KG1 (cell line): ENCODE data around the gene TTC23.
"Not testable (repeated sequence)": the region's sequence is repeated elsewhere in the genome, so short reads cannot be mapped to it uniquely, and the experiment has no call there.

Experiments
- DNase-seq: peaks from one replicate; lab custom pipeline; 2025; lab: John Stamatoyannopoulos, UW

The TTC23 gene

GRCh38 chr15:99118801-99119546 lies 130.4 kb downstream of the TTC23 start:
- DNase-seq = no peak

- DNase-seq = no peak
Observed at GRCh38 chr15:99118258-99118632, 131.1 kb downstream of the TTC23 start.

- no peak for DNase-seq
Observed at GRCh38 chr15:99117563-99118257, 131.7 kb downstream of the TTC23 start.

GRCh38 chr15:99117111-99117510 lies 132.3 kb downstream of the TTC23 start:
- DNase-seq = no peak

- no peak for DNase-seq
Observed at GRCh38 chr15:99115300-99116215, 133.8 kb downstream of the TTC23 start.

- DNase-seq = no peak
Observed at GRCh38 chr15:99114511-99115299, 134.7 kb downstream of the TTC23 start.

- no peak for DNase-seq
Observed at GRCh38 chr15:99113547-99114271, 135.7 kb downstream of the TTC23 start.

GRCh38 chr15:99111641-99112040 lies 137.7 kb downstream of the TTC23 start:
- DNase-seq = not testable (repeated sequence)

GRCh38 chr15:99110581-99111320 lies 138.6 kb downstream of the TTC23 start:
- DNase-seq = no peak

- no peak for DNase-seq
Observed at GRCh38 chr15:99110093-99110492, 139.3 kb downstream of the TTC23 start.

GRCh38 chr15:99109555-99110021 lies 139.8 kb downstream of the TTC23 start:
- DNase-seq = no peak

GRCh38 chr15:99108993-99109392 lies 140.4 kb downstream of the TTC23 start:
- DNase-seq = no peak

- no peak for DNase-seq
Observed at GRCh38 chr15:99106417-99107220, 142.8 kb downstream of the TTC23 start.

GRCh38 chr15:99105514-99106341 lies 143.7 kb downstream of the TTC23 start:
- peak; percentile 10 for DNase-seq

- DNase-seq = no peak
Observed at GRCh38 chr15:99104788-99105513, 144.4 kb downstream of the TTC23 start, which contains the start of gene SYNM. Gene SYNM, plus strand, starts transcription at chr15:99105080. Its CDS starts 120 bp downstream, at chr15:99105200.

GRCh38 chr15:99103279-99103678 lies 146.1 kb downstream of the TTC23 start:
- no peak for DNase-seq
